Measurements from ENCODE around the gene SH3PXD2A. TPM values are rescaled to one million over a fixed set of nuclear protein-coding genes. Genes with fewer than 3 reads are reported as not detected.

SH3PXD2A gene
- total and polyA plus RNA-seq, 9 of the 15 experiments (the other 6 are each of a cell fraction or from before 2014, with no cell fraction given): 0.41 to 9.3 (median 2.5) TPM

DNA sequence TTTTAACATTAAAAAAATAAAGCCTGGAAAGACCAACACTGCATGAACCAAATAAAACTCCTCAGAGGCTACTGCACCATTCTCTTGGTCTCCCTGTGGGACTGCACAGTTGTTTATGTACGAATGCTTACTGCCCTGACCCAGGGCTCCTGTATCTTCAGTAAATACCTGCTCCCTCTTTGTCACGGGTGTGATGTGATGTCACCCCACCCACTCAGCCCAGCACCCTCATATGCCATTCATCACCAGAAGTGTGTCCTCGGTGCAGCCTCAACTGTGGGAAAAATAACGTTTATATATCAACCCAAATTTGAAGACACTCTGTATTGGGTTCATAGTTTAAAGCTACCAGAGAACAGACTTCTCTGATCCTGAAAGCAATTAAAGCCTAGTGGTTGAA is 14.0 kb upstream of the SH3PXD2A start:
- H3K4me1 ChIP-seq (replicated peaks in 1 of 2; ENCODE audit: control insufficient read depth in 2 of 2, insufficient read depth in 2 of 2, low read length in 2 of 2): no peaks in the 10 kb centered on the region
- no TSS peak for BruUV-seq (replicated peaks)
- no peaks in the 10 kb centered on the region for H3K36me3 ChIP-seq (ENCODE audit: control insufficient read depth, insufficient read depth, low read length)
- no peak overlapping the region for H3K4me3 ChIP-seq
- H3K27ac ChIP-seq (ENCODE audit: extremely low read depth, low read depth, low read length): no peak overlapping the region
- DNase-seq (ENCODE audit: extremely low read depth in 1 of 4, low spot score in 3 of 4): no peak
- intact Hi-C loops (cut with micrococcal nuclease) (no loop called here), in situ Hi-C loops (cut with MboI) (loop anchor here (25.0 kb wide), 1 partner anchor 282 kb away; no protein-coding TSS in a partner anchor)
- no peaks in the 10 kb centered on the region for H3K9me1 ChIP-seq (ENCODE audit: control insufficient read depth, insufficient read depth, low read length)
- H3K4me2 ChIP-seq (ENCODE audit: insufficient read depth, low read length): no peak overlapping the region
- H4K20me1 ChIP-seq (replicated peaks; ENCODE audit: control insufficient read depth, insufficient read depth, low read length): no peaks in the 10 kb centered on the region
- H3K79me2 ChIP-seq (ENCODE audit: control insufficient read depth, insufficient read depth, low read length): no peaks in the 10 kb centered on the region
- ATAC-seq: no peak
- ChIA-PET POLR2A (no interaction called here), CTCF (ENCODE audit: low intra/inter-chr PET ratio) (no interaction called here)
- H3K9me3 ChIP-seq (replicated peaks; ENCODE audit: control insufficient read depth, insufficient read depth, low read depth, low read length): no peaks in the 10 kb centered on the region
- H3K9ac ChIP-seq (ENCODE audit: insufficient read depth in 1 of 2, low read depth in 2 of 2, low read length in 2 of 2): no peak overlapping the region
- 0% methylated on average over 4 of the region's 4 CpGs for WGBS (ENCODE audit: insufficient coverage, low coverage, missing lambda C conversion rate)
- H2AFZ ChIP-seq (ENCODE audit: low read depth, low read length): no peak overlapping the region
- H3K27me3 ChIP-seq (ENCODE audit: control insufficient read depth in 2 of 2, insufficient read depth in 2 of 2, low read length in 2 of 2): peaks cover 5 to 18% of the 10 kb centered on the region in 2 experiments; a peak in 3 of 5 replicates
- no peak for FAIRE-seq
- TF ChIP-seq, protein P1, sequence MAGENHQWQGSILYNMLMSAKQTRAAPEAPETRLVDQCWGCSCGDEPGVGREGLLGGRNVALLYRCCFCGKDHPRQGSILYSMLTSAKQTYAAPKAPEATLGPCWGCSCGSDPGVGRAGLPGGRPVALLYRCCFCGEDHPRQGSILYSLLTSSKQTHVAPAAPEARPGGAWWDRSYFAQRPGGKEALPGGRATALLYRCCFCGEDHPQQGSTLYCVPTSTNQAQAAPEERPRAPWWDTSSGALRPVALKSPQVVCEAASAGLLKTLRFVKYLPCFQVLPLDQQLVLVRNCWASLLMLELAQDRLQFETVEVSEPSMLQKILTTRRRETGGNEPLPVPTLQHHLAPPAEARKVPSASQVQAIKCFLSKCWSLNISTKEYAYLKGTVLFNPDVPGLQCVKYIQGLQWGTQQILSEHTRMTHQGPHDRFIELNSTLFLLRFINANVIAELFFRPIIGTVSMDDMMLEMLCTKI (IDR thresholded peaks at IDR 0.05; ENCODE audit: partially characterized antibody): no peak
- TF ChIP-seq ZBTB1 (CRISPR knock-in tag; IDR thresholded peaks at IDR 0.05; ENCODE audit: borderline replicate concordance, low read depth) (no peak), CCNT2 (IDR thresholded peaks at IDR 0.05; ENCODE audit: borderline replicate concordance, extremely low read depth, insufficient read length, low read depth, low read length) (no peak), ZNF143 (CRISPR knock-in tag; IDR thresholded peaks at IDR 0.05) (no peak), ZNF354B (CRISPR knock-in tag; IDR thresholded peaks at IDR 0.05) (no peak), GABPB1 (CRISPR knock-in tag; IDR thresholded peaks at IDR 0.05) (no peak), SIN3B (IDR thresholded peaks at IDR 0.05; ENCODE audit: low read depth) (no peak), RFX7 (CRISPR knock-in tag; IDR thresholded peaks at IDR 0.05) (no peak), ZNF830 (CRISPR knock-in tag; IDR thresholded peaks at IDR 0.05) (no peak), CBFB (CRISPR knock-in tag; IDR thresholded peaks at IDR 0.05) (no peak), LARP7 (IDR thresholded peaks at IDR 0.05) (no peak)
- TF ChIP-seq, protein P2, sequence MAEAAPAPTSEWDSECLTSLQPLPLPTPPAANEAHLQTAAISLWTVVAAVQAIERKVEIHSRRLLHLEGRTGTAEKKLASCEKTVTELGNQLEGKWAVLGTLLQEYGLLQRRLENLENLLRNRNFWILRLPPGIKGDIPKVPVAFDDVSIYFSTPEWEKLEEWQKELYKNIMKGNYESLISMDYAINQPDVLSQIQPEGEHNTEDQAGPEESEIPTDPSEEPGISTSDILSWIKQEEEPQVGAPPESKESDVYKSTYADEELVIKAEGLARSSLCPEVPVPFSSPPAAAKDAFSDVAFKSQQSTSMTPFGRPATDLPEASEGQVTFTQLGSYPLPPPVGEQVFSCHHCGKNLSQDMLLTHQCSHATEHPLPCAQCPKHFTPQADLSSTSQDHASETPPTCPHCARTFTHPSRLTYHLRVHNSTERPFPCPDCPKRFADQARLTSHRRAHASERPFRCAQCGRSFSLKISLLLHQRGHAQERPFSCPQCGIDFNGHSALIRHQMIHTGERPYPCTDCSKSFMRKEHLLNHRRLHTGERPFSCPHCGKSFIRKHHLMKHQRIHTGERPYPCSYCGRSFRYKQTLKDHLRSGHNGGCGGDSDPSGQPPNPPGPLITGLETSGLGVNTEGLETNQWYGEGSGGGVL (CRISPR knock-in tag; IDR thresholded peaks at IDR 0.05): no peak
- TF ChIP-seq, protein P3, sequence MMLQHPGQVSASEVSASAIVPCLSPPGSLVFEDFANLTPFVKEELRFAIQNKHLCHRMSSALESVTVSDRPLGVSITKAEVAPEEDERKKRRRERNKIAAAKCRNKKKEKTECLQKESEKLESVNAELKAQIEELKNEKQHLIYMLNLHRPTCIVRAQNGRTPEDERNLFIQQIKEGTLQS (IDR thresholded peaks at IDR 0.05): no peak
- TF ChIP-seq, protein P3 (CRISPR knock-in tag; conservative IDR thresholded peaks at IDR 0.05): no peak
- TF ChIP-seq, protein P4, sequence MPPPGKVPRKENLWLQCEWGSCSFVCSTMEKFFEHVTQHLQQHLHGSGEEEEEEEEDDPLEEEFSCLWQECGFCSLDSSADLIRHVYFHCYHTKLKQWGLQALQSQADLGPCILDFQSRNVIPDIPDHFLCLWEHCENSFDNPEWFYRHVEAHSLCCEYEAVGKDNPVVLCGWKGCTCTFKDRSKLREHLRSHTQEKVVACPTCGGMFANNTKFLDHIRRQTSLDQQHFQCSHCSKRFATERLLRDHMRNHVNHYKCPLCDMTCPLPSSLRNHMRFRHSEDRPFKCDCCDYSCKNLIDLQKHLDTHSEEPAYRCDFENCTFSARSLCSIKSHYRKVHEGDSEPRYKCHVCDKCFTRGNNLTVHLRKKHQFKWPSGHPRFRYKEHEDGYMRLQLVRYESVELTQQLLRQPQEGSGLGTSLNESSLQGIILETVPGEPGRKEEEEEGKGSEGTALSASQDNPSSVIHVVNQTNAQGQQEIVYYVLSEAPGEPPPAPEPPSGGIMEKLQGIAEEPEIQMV (tag; conservative IDR thresholded peaks at IDR 0.05; ENCODE audit: low read depth): no peak

Measured in K562 (cell line).